ENCODE measurements around the gene DCUN1D1.

DCUN1D1 gene

GRCh38 chr3:182920515-182921084 is 59.7 kb downstream of the DCUN1D1 start:
- TF ChIP-seq HDGF (IDR thresholded peaks at IDR 0.05; ENCODE audit: borderline replicate concordance) (no peak), FOXM1 (IDR thresholded peaks at IDR 0.05; ENCODE audit: borderline replicate concordance) (no peak), BHLHE40 (IDR thresholded peaks at IDR 0.05; ENCODE audit: borderline replicate concordance) (no peak), NFRKB (IDR thresholded peaks at IDR 0.05) (no peak), ARNT (IDR thresholded peaks at IDR 0.05) (no peak)
- ChIA-PET CTCF (no interaction called here), POLR2A (no interaction called here)
- peak; percentile 18 for DNase-seq (ENCODE audit: extremely low spot score)

GRCh38 chr3:182919866-182920357 is 60.4 kb downstream of the DCUN1D1 start:
- ChIA-PET POLR2A (no interaction called here), CTCF (no interaction called here)
- TF ChIP-seq PKNOX1 (IDR thresholded peaks at IDR 0.05) (peak; percentile 73), FOXK2 (IDR thresholded peaks at IDR 0.05) (no peak), HDGF (IDR thresholded peaks at IDR 0.05; ENCODE audit: borderline replicate concordance) (no peak), ARNT (IDR thresholded peaks at IDR 0.05) (0 out of 2 replicates have a peak, but pooled peaks have one; percentile 50)
- DNase-seq (ENCODE audit: extremely low spot score): no peak

GRCh38 chr3:182917134-182917533 is 63.2 kb downstream of the DCUN1D1 start:
- TF ChIP-seq HDGF (IDR thresholded peaks at IDR 0.05; ENCODE audit: borderline replicate concordance): no peak
- TF ChIP-seq ARNT (IDR thresholded peaks at IDR 0.05): no peak
- TF ChIP-seq FOXK2 (IDR thresholded peaks at IDR 0.05): no peak
- no peak for TF ChIP-seq FOXA1 (IDR thresholded peaks at IDR 0.05)
- TF ChIP-seq BHLHE40 (IDR thresholded peaks at IDR 0.05; ENCODE audit: borderline replicate concordance): no peak
- TF ChIP-seq CTBP1 (IDR thresholded peaks at IDR 0.05; ENCODE audit: borderline replicate concordance): no peak
- TF ChIP-seq SP1 (IDR thresholded peaks at IDR 0.05): no peak
- ChIA-PET CTCF (no interaction called here), POLR2A (no interaction called here)
- no peak for DNase-seq (ENCODE audit: extremely low spot score)

- TF ChIP-seq LEF1 (IDR thresholded peaks at IDR 0.05; ENCODE audit: borderline replicate concordance): no peak
- TF ChIP-seq FOXA1 (IDR thresholded peaks at IDR 0.05): no peak
- no peak for DNase-seq (ENCODE audit: extremely low spot score)
- ChIA-PET POLR2A (interaction anchor here (0.8 kb wide), 1 partner anchor 9 kb away, joined by 3 read pairs; no protein-coding TSS in a partner anchor), CTCF (no interaction called here)
These were observed 66.0 kb downstream of the DCUN1D1 start for GRCh38 chr3:182914341-182914740.

- DNase-seq (ENCODE audit: extremely low spot score): no peak
- POLR2A ChIA-PET: no interaction called here
- TF ChIP-seq SUZ12 (IDR thresholded peaks at IDR 0.05): no peak
- TF ChIP-seq L3MBTL2 (conservative IDR thresholded peaks at IDR 0.05): no peak
- no peak for TF ChIP-seq HDGF (IDR thresholded peaks at IDR 0.05; ENCODE audit: borderline replicate concordance)
- TF ChIP-seq PKNOX1 (IDR thresholded peaks at IDR 0.05): no peak
- no peak for TF ChIP-seq CTBP1 (IDR thresholded peaks at IDR 0.05; ENCODE audit: borderline replicate concordance)
- TF ChIP-seq FOXK2 (IDR thresholded peaks at IDR 0.05): no peak
- no peak for TF ChIP-seq FOXA1 (IDR thresholded peaks at IDR 0.05)
- TF ChIP-seq BHLHE40 (IDR thresholded peaks at IDR 0.05; ENCODE audit: borderline replicate concordance): no peak
- TF ChIP-seq LEF1 (IDR thresholded peaks at IDR 0.05; ENCODE audit: borderline replicate concordance): no peak
- CTCF ChIA-PET: no interaction called here
These were observed 66.4 kb downstream of the DCUN1D1 start for GRCh38 chr3:182913889-182914288.

- DNase-seq (ENCODE audit: extremely low spot score): no peak
- TF ChIP-seq SP1 (IDR thresholded peaks at IDR 0.05) (no peak), FOXA1 (IDR thresholded peaks at IDR 0.05) (no peak), CTBP1 (IDR thresholded peaks at IDR 0.05; ENCODE audit: borderline replicate concordance) (no peak), FOXK2 (IDR thresholded peaks at IDR 0.05) (no peak), LEF1 (IDR thresholded peaks at IDR 0.05; ENCODE audit: borderline replicate concordance) (no peak), ARNT (IDR thresholded peaks at IDR 0.05) (no peak), ZNF384 (IDR thresholded peaks at IDR 0.05) (no peak), PKNOX1 (IDR thresholded peaks at IDR 0.05) (no peak), BHLHE40 (IDR thresholded peaks at IDR 0.05; ENCODE audit: borderline replicate concordance) (no peak), FOXM1 (IDR thresholded peaks at IDR 0.05; ENCODE audit: borderline replicate concordance) (no peak), ELF4 (IDR thresholded peaks at IDR 0.05) (no peak), TARDBP (IDR thresholded peaks at IDR 0.05) (no peak), HDGF (IDR thresholded peaks at IDR 0.05; ENCODE audit: borderline replicate concordance) (no peak), NFRKB (IDR thresholded peaks at IDR 0.05) (no peak), SUZ12 (IDR thresholded peaks at IDR 0.05) (no peak), L3MBTL2 (conservative IDR thresholded peaks at IDR 0.05) (no peak)
- ChIA-PET POLR2A (no interaction called here), CTCF (no interaction called here)
These were observed 67.9 kb downstream of the DCUN1D1 start for GRCh38 chr3:182912474-182912873.

GRCh38 chr3:182911782-182912111 is 68.6 kb downstream of the DCUN1D1 start:
- CTCF ChIA-PET: no interaction called here
- DNase-seq (ENCODE audit: extremely low spot score): no peak
- no peak for TF ChIP-seq TARDBP (IDR thresholded peaks at IDR 0.05)
- TF ChIP-seq ZNF384 (IDR thresholded peaks at IDR 0.05): no peak
- no peak for TF ChIP-seq L3MBTL2 (conservative IDR thresholded peaks at IDR 0.05)
- TF ChIP-seq NFRKB (IDR thresholded peaks at IDR 0.05): no peak
- TF ChIP-seq HDGF (IDR thresholded peaks at IDR 0.05; ENCODE audit: borderline replicate concordance): no peak
- TF ChIP-seq CTBP1 (IDR thresholded peaks at IDR 0.05; ENCODE audit: borderline replicate concordance): no peak
- TF ChIP-seq PKNOX1 (IDR thresholded peaks at IDR 0.05): no peak
- TF ChIP-seq SP1 (IDR thresholded peaks at IDR 0.05): no peak
- no peak for TF ChIP-seq SUZ12 (IDR thresholded peaks at IDR 0.05)
- TF ChIP-seq FOXM1 (IDR thresholded peaks at IDR 0.05; ENCODE audit: borderline replicate concordance): no peak
- no peak for TF ChIP-seq FOXK2 (IDR thresholded peaks at IDR 0.05)
- TF ChIP-seq LEF1 (IDR thresholded peaks at IDR 0.05; ENCODE audit: borderline replicate concordance): no peak

More at GRCh38 chr3:182911782-182912111, 68.6 kb downstream of the DCUN1D1 start:
- POLR2A ChIA-PET: no interaction called here
